Stimulated activated CD8-positive, alpha-beta memory T cell treated with anti-CD3 and anti-CD28 coated beads, Interleukin-15, amount 100 ng/mL, for 4 hours (primary cell): ENCODE results near the gene MXI1.
A peak's percentile ranks its signal among the peaks of the same experiment; 100 is the strongest.

Experiments
- DNase-seq, 2 donors: peaks; one replicate each; pipeline ENCODE4 v3.0.0-alpha.2; 2020; ENCODE audit warnings: low read depth in 2 of 2

Gene MXI1

GRCh38 chr10:110215286-110216170 lies 8.1 kb downstream of the MXI1 start:
- no peak for DNase-seq

DNA sequence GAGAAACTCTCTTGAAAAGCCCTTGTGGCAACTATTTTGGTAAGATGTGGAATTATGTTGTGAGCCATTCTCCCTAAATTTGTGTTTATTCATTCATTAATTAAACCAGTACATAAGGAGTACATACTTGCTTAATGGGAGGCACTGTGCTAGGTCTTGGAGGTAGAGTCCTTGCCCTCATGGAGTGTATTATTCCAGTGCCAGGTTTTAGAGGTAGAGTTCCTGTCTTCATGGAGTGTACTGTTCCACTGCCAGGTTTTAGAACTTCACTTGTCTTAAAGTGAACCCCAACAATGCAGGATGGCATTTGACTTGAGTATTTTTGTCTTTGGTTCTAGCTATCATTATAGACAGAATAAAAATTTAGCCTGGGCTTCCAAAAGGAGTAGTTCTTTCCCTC lies 8.8 kb downstream of the MXI1 start:
- DNase-seq: no peak

- no peak for DNase-seq
Measured at GRCh38 chr10:110216942-110217661, 9.7 kb downstream of the MXI1 start.

- DNase-seq: no peak
Measured at GRCh38 chr10:110217662-110218008, 10.2 kb downstream of the MXI1 start.

DNA sequence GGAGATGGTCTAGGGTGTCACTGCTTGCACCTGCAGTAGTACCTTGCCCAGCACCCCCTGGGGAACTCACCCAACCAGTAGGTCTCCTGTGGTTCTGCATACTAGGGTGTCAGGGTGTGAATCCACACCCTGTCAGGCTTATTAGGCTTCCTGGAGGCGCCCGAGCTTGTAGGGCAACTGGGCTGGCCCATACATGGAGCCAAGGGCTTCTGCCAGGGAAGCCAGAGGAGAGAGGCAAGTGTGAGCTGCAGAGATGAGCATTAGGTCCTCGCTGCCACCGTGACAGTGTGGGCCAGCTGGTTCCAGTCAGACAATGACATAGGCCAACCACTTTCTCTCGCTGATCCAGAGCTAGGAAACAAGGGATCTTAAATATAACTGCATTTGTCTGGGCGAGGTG lies 11.2 kb downstream of the MXI1 start:
- no peak for DNase-seq

GRCh38 chr10:110219884-110220283 lies 12.5 kb downstream of the MXI1 start:
- DNase-seq: no peak

DNA sequence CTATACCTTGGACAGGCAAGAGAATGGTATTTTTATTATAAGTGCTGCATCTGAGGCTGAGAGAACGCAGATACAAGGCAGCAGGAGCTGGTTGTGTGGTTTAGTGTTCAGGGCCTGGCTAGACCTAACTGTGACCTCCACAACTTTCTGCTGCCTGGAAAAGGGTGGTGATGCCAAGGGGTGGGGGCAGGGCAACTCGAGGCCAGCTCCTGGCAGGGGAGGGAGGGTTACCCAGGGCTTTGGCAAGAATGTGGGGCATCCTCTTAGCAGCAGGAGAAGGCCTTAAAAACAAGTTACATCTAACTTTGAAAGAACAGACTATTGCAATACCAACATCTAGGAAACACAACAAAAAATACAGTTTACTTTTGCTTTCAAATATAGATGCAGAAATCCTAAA lies 13.0 kb downstream of the MXI1 start:
- DNase-seq: no peak

DNA sequence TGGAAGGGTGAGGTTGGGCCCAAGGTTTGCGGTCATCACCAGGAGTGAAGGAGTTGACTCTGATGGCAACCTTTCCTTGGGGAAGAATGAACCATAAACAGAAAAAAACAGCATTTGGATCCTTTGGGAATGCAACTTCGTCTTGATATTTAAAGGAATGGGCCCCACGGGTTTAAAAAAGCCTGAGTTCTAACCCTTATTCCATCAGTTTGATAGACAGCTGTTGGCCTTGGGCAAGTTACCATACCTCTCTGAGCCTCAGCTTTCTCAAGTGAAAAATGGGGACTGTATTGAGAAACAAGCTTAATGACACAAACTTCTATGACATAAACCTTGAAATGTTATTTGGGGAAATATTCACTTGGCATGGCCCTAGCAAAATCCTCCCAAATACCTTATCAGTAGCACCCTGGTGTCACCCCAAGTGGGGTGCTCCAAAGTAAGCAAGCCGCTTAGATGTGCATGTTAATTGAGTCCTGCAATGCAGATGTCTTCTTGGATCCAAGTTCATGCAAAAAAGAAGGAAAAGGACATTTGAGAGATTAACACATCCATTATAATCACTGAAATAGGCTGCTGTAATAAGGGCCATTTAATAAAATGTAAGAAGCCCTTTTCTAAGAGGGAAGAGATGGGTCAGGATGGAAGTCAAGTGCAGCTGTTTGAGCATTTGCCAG lies 13.8 kb downstream of the MXI1 start:
- no peak for DNase-seq

GRCh38 chr10:110221721-110222261 lies 14.4 kb downstream of the MXI1 start:
- peak; percentile 50 to 67 for DNase-seq

DNA sequence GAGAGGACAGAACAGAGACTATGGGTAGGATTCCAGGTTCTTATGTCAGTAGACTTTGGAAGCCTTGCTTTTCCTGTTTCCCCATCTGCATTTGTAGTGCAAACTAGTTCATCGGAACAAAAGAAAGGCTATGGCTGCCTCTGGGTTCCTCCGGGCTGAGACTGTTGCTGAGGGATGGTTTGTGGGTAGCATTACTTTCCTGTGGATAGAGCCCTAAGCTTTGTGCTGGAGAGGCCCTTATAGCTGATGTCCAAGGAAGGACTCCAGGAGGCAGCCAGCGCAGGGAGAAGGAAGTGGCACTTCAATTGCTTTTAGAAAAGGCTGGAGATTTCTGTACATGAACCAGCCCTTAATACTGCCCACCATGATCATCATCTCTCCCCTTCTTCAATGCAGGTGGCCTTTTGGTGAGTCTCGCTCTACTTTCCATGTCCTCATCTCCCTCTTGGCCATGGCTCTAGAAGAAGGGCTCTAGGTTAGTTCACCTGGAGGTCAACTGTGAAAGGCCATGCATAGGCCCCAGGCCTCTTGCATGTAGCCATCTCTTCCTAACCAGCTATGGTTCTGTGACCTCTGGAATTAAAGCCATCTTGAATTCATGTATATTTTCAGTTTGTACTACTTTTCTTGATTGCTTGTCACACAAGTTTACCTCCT lies 15.4 kb downstream of the MXI1 start:
- DNase-seq: no peak

- DNase-seq: no peak
Measured at GRCh38 chr10:110223298-110223925, 16.0 kb downstream of the MXI1 start.

- no peak for DNase-seq
Measured at GRCh38 chr10:110224992-110225391, 17.6 kb downstream of the MXI1 start.

GRCh38 chr10:110225441-110225755 lies 18.0 kb downstream of the MXI1 start:
- DNase-seq: no peak

DNA sequence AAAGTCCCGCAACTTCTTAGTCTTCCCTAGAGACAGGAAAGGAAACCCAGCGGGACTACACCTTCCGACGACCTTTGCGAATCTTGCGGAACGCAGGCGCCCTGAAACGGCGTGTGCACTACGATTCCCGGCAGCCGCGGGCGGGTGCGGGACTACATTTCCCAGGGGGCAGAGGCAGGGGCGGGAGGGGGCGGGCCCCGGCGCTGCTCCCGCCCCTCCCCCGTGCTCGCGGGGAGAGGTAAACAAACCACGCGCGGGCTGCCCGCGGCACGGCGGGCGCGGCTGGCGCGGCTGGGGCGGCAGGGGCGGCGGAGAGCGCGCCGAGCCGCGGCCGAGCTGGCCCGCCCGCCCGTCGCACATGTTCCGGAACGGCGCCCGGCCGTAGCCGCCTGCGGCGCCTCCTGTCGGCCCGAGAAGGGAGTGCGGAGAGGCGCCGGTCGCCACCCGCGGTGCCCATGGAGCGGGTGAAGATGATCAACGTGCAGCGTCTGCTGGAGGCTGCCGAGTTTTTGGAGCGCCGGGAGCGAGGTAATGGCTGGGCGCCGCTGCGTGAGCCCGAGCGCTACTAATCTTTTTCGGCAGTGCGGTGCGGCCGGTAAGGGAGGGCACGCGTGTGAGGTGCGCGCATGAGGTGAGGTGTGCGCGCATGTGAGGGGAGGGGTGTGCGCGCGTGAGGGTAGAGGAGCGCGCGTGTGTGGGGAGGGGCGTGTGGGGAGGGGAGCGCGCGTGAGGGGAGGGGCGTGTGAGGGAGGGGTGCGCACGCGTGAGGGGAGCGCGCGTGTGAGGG lies 18.5 kb downstream of the MXI1 start:
- peak; percentile 69 to 75 for DNase-seq

- peak; percentile 64 to 73 for DNase-seq
Measured at GRCh38 chr10:110226543-110226925, 19.1 kb downstream of the MXI1 start.

- peak; percentile 54 to 58 for DNase-seq
Measured at GRCh38 chr10:110226926-110227641, 19.7 kb downstream of the MXI1 start.

GRCh38 chr10:110228066-110228465 lies 20.7 kb downstream of the MXI1 start:
- no peak for DNase-seq

DNA sequence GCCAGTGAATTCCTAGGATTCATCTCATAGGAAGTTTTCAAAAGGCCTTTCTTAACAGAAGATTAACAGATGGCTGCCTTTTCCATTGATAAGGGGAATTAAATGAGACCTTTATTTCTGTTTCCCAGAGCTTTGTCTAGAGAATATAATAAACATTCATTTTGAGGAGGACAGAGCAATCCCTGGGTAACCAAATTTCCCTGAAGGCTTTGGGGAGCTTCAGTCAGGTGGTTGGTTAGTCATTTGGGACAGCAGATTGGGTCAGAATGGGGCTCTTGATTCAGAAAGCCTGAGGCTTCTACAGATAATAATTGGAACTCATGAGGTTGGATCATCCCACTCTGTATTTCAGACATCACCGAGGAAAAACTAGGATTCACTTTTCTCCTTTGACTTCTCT lies 21.8 kb downstream of the MXI1 start:
- no peak for DNase-seq

- no peak for DNase-seq
Measured at GRCh38 chr10:110233846-110234245, 26.4 kb downstream of the MXI1 start.

DNA sequence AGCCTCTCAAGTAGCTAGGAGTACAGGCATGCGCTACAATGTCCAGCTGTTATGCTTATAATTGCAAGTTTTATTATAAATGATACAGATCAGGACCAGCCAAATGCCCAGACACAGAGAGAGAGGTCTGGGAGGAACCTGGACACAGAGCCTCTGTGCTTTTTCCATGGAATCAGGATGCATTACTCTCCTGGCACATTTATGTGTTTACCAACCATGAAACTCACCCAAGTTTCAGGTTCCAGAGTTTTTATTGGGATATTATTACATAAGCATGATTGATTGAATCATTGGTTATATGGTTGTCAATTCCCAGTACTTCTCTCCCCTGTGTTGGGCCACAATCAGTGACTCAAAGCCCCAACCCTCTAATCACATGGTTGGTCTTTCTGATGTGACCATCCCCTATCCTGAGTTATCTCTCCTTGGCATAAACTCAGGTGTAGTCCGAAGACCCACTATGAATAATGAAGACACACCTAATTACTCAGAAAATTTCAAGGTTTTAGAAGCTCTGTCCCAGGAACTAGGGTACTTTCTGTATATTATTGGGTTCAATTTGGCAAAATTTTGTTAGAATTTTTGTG lies 30.6 kb downstream of the MXI1 start:
- DNase-seq: no peak
